ENCODE results near the gene SPIN1. TPM values are rescaled to one million over a fixed set of nuclear protein-coding genes. Genes with fewer than 3 reads are reported as not detected.

Gene SPIN1
- total RNA-seq, 1 experiment from 2014 or later = 76.9 TPM

DNA sequence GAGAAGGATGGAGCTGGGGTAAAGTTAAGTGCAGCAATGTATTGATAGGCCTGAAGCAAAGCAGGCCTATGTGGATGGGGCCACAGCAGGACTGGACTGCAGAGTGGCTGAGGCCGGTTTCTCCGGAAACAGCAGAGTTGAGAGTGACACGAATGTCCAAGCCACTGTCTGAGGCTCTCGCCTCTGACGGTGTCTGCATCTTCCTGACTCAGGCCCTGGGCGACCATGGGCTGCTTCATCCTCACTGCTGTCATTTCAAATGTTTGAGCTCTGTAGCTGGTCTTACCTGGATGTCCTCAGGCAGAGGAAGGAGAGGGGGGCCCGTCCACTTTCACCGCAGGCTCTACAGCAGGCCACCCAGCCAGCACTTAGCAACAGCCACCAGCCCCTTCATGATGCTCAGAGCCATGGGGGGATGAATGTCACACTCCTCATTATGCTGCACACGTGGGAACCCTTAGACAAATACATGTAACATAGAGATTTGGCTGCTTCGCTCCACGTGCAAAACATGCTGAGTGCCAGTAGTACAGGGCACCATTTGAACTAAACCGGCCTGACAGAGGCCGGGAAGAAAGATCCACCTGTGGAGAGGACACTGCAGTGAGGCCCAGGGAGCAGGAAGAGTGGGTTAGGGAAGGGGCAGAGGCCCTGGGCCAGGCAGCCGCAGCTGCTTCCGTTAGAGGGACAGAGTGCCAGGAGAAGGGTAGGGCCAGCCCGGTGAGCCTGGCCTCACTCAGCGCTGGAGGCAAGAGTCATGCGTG lies 115.0 kb downstream of the SPIN1 start:
- Histone ChIP-seq H3K27me3 (ENCODE audit: control insufficient read depth, insufficient read depth, low read length) (no peaks in the 10 kb centered on the region), H3K27ac (ENCODE audit: low read length) (no peak overlapping the region), H3K9me3 (ENCODE audit: control insufficient read depth, insufficient read depth, low read depth, low read length) (no peaks in the 10 kb centered on the region), H3K4me1 (ENCODE audit: control insufficient read depth, insufficient read depth, low read length) (no peaks in the 10 kb centered on the region), H3K36me3 (ENCODE audit: control insufficient read depth, insufficient read depth, low read length) (no peaks in the 10 kb centered on the region), H3K4me3 (ENCODE audit: low read depth in 2 of 2, low read length in 2 of 2) (no peak overlapping the region)
- in situ Hi-C loops (cut with HindIII; ENCODE audit: low pct_unique_long_range_greater_than_20kb, low sequenced_read_pairs) (no loop called here), intact Hi-C loops (cut with micrococcal nuclease; ENCODE audit: unreplicated experiment) (no loop called here)
- ATAC-seq = 0 out of 2 replicates have a peak, but pooled peaks have one; percentile 21
- CTCF ChIA-PET = no interaction called here
- no TSS peak for BruUV-seq (replicated peaks)
- POLR2A ChIA-PET = no interaction called here
- TF ChIP-seq SIN3A (IDR thresholded peaks at IDR 0.05; ENCODE audit: borderline replicate concordance, insufficient read depth, low read depth, low read length) = no peak
- TF ChIP-seq, protein P1, sequence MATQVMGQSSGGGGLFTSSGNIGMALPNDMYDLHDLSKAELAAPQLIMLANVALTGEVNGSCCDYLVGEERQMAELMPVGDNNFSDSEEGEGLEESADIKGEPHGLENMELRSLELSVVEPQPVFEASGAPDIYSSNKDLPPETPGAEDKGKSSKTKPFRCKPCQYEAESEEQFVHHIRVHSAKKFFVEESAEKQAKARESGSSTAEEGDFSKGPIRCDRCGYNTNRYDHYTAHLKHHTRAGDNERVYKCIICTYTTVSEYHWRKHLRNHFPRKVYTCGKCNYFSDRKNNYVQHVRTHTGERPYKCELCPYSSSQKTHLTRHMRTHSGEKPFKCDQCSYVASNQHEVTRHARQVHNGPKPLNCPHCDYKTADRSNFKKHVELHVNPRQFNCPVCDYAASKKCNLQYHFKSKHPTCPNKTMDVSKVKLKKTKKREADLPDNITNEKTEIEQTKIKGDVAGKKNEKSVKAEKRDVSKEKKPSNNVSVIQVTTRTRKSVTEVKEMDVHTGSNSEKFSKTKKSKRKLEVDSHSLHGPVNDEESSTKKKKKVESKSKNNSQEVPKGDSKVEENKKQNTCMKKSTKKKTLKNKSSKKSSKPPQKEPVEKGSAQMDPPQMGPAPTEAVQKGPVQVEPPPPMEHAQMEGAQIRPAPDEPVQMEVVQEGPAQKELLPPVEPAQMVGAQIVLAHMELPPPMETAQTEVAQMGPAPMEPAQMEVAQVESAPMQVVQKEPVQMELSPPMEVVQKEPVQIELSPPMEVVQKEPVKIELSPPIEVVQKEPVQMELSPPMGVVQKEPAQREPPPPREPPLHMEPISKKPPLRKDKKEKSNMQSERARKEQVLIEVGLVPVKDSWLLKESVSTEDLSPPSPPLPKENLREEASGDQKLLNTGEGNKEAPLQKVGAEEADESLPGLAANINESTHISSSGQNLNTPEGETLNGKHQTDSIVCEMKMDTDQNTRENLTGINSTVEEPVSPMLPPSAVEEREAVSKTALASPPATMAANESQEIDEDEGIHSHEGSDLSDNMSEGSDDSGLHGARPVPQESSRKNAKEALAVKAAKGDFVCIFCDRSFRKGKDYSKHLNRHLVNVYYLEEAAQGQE (IDR thresholded peaks at IDR 0.05; ENCODE audit: insufficient read depth in 1 of 2, low read depth in 2 of 2, low read length in 1 of 2) = no peak
- no peak for TF ChIP-seq POLR2AphosphoS5 (IDR thresholded peaks at IDR 0.05; ENCODE audit: low read depth, low read length)
- TF ChIP-seq CTCF (IDR thresholded peaks at IDR 0.05) = no peak
- no peak for TF ChIP-seq TCF7L2 (IDR thresholded peaks at IDR 0.05; ENCODE audit: low read depth, low read length)
- DNase-seq (ENCODE audit: low read depth, low spot score) = no peak

DNA sequence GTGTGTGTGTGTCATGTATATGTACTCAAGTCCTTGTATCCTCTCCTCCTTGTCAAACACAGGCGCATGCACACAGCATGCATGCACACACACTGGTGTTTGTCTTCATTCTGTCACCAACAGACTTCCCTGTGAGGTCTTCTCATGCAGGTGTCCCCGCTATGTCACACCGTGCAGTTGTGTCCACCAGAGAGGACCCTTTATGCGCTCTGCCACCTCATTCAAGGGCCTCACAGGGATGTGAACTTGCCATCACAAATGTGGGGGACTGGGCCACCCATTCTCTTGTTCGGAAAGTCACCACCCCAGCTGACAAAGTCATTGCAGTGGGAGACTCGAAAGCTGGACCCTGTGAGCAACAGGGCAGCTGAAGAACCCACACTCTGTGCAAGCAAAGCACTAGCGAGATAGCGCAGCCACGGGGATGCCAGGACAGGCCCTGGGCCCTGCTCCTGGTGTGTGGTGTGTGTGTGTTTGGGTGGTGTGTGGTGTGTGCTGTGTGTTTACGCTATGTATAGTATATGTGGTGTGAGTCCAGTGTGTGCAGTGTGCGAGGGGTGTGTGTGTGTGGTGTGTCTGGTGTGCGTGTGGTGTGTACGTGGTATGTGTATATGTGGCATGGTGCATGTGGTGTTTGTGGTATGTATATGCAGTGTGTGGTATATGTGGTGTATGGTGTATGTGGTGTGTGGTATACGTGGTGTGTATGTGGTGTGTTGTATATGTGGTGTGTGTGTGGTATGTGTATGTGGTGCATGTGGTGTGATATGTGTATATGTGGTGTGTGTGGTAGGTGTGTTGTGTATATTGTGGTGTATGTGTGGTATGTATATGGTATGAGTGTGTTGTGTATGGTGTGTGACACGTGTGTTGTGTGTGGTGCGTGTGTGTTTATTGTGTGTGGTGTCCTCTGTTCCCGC lies 115.9 kb downstream of the SPIN1 start:
- no peak overlapping the region for H3K27ac ChIP-seq (ENCODE audit: low read length)
- CTCF ChIA-PET = no interaction called here
- DNase-seq (ENCODE audit: low read depth, low spot score) = no peak
- intact Hi-C loops (cut with micrococcal nuclease; ENCODE audit: unreplicated experiment) = no loop called here
- no peak for ATAC-seq
- no peaks in the 10 kb centered on the region for H3K9me3 ChIP-seq (ENCODE audit: control insufficient read depth, insufficient read depth, low read depth, low read length)
- in situ Hi-C loops (cut with HindIII; ENCODE audit: low pct_unique_long_range_greater_than_20kb, low sequenced_read_pairs) = no loop called here
- no peaks in the 10 kb centered on the region for H3K27me3 ChIP-seq (ENCODE audit: control insufficient read depth, insufficient read depth, low read length)
- H3K4me1 ChIP-seq (ENCODE audit: control insufficient read depth, insufficient read depth, low read length) = no peaks in the 10 kb centered on the region
- no TSS peak for BruUV-seq (replicated peaks)
- H3K4me3 ChIP-seq (ENCODE audit: low read depth in 2 of 2, low read length in 2 of 2) = no peak overlapping the region
- TF ChIP-seq, protein P1 (IDR thresholded peaks at IDR 0.05; ENCODE audit: insufficient read depth in 1 of 2, low read depth in 2 of 2, low read length in 1 of 2) = no peak
- TF ChIP-seq TCF7L2 (IDR thresholded peaks at IDR 0.05; ENCODE audit: low read depth, low read length) = no peak
- TF ChIP-seq SIN3A (IDR thresholded peaks at IDR 0.05; ENCODE audit: borderline replicate concordance, insufficient read depth, low read depth, low read length) = no peak
- no peak for TF ChIP-seq POLR2AphosphoS5 (IDR thresholded peaks at IDR 0.05; ENCODE audit: low read depth, low read length)
- TF ChIP-seq CTCF (IDR thresholded peaks at IDR 0.05) = no peak
- POLR2A ChIA-PET = no interaction called here
- H3K36me3 ChIP-seq (ENCODE audit: control insufficient read depth, insufficient read depth, low read length) = no peaks in the 10 kb centered on the region
